ENCODE measurements around the gene GSK3B. TPM values are rescaled to one million over a fixed set of nuclear protein-coding genes. Genes with fewer than 3 reads are reported as not detected.

Gene GSK3B
- total RNA-seq, 1 donor from 2014 or later = 28.0 TPM

DNA sequence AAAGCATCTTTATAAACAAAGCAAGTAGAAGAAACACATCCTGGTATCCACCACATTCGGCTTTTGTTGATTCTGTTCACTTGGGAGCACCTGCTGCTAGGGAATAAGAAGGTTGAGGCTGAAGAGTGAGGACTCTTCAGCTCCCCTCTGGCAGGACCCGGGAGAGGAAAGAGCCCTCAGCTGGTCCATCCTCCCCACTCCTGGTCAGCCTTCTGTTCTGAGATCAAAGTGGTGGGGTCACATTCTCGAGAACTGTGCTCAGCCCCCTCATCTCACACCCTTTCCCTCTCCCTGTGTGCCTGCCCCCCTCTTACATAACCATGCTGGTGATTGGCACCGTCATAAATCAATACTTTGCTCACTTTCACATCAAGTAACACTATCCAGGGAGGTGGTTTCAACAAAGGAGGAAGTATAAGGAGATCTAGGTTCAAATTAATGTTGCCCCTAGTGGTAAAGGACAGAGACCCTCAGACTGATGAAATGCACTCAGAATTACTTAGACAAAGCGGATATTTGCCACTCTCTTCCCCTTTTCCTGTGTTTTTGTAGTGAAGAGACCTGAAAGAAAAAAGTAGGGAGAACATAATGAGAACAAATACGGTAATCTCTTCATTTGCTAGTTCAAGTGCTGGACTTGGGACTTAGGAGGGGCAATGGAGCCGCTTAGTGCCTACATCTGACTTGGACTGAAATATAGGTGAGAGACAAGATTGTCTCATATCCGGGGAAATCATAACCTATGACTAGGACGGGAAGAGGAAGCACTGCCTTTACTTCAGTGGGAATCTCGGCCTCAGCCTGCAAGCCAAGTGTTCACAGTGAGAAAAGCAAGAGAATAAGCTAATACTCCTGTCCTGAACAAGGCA lies 312.7 kb downstream of the GSK3B start, which contains the start of gene NR1I2:
Gene NR1I2, plus strand, starts transcription at position 772 of the 869 bp plus-strand sequence.
- no peak for DNase-seq (ENCODE audit: low read depth in 2 of 2)

GRCh38 chr3:119779731-119780383 lies 314.4 kb downstream of the GSK3B start:
- DNase-seq (ENCODE audit: low read depth in 2 of 2) = no peak

DNA sequence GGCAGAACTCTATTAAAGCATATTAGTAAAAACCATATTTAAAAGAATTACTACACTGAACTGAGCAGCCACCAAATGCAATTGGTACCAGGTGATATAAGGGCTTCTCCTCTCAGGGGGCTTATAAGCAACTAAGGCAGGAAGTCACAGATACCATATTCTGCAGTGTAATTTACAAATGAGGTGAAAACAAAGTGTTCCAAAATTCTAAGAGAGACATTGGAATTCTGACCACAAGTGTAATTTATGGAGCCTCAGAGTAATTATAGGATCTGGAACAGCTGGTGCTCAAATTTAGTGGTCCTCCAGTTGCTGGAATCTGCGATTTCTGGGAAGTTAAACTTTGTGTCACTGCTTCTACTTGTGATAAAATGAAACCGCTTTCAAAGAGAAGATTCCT lies 315.4 kb downstream of the GSK3B start:
- no peak for DNase-seq (ENCODE audit: low read depth in 2 of 2)

DNA sequence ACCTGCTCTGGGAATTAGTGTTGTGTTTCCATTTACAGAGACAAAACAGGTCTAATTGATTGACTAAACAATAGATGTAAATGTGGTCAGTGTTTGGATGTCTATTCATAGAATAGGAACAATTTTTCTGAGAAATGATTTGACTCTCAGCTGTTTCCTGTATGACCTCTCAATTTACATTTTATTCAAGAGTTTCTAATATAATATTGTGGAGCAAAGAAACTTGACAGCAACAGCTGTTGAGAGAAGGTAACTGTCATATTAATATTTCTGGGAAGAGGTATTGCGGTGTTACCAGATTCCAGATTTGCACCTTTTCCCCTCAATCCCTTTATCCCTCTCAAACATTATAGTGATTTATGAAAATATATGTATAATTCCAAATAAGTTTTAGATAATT lies 316.1 kb downstream of the GSK3B start:
- DNase-seq (ENCODE audit: low read depth in 2 of 2) = peak in 1 of 2 donors; percentile 16

DNA sequence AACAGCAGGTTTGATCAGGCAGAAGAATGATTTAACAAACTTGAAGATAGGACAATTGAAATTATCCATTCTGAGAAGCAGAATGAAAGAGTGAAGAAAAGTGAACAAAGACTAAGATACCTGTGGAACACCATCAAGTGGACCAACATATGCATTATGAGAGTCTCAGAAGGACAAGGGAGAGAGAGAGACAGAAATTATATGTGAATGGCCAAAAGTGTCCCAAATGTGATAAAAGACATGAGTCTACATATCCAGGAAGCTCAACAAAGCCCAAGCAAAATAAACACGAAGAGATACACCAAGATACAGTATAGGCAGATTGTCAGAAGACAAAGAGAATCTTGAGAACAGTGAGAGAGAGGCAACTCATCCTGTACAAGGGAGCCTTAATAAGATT lies 317.9 kb downstream of the GSK3B start:
- no peak for DNase-seq (ENCODE audit: low read depth in 2 of 2)

GRCh38 chr3:119774444-119774843 lies 319.8 kb downstream of the GSK3B start:
- DNase-seq (ENCODE audit: low read depth in 2 of 2) = no peak

Other genes starting within 250 kb of the GSK3B start
- gene GPR156, start 190.8 kb upstream of the GSK3B start, total RNA-seq = not detected in 2 replicates